Activated naive CD8-positive, alpha-beta T cell (primary cell): Measurements from ENCODE around the gene GLYATL3.
A peak's percentile ranks its signal among the peaks of the same experiment; 100 is the strongest.

Experiments used
- H3K27ac Mint-ChIP-seq: one replicate; pipeline ENCODE4 v1.8.0; 2021; ENCODE audit warnings: mixed read lengths
- H3K27me3 Mint-ChIP-seq: one replicate; pipeline ENCODE4 v1.8.0; 2021; ENCODE audit warnings: mixed read lengths
- H3K36me3 Mint-ChIP-seq: one replicate; pipeline ENCODE4 v1.8.0; 2021; ENCODE audit warnings: mixed read lengths
- H3K4me1 Mint-ChIP-seq: one replicate; pipeline ENCODE4 v1.8.0; 2021; ENCODE audit warnings: low read depth, mixed read lengths
- H3K4me3 Mint-ChIP-seq: one replicate; pipeline ENCODE4 v1.8.0; 2021; ENCODE audit warnings: mild to moderate bottlenecking, mixed read lengths
- H3K9me3 Mint-ChIP-seq: one replicate; pipeline ENCODE4 v1.8.0; 2021; ENCODE audit warnings: low read depth, mixed read lengths

Gene GLYATL3

GRCh38 chr6:49550492-49551077, 50.9 kb downstream of the GLYATL3 start, which contains the start of gene C6orf141:
Gene C6orf141, plus strand, starts transcription at chr6:49550668. Its CDS starts 125 bp downstream, at chr6:49550793.
- H3K9me3 Mint-ChIP-seq: no peaks in the 10 kb centered on the region
- H3K4me1 Mint-ChIP-seq: peaks cover 23% of the 10 kb centered on the region
- no peak within 1 kb of the TSS for H3K27ac Mint-ChIP-seq
- H3K4me3 Mint-ChIP-seq: peak within 1 kb of the TSS; percentile 63
- no peaks in the 10 kb centered on the region for H3K36me3 Mint-ChIP-seq
- H3K27me3 Mint-ChIP-seq: peaks cover 14% of the 10 kb centered on the region

- peak overlapping the region; percentile 63 for H3K4me3 Mint-ChIP-seq
- no peaks in the 10 kb centered on the region for H3K9me3 Mint-ChIP-seq
- peaks cover 14% of the 10 kb centered on the region for H3K27me3 Mint-ChIP-seq
- H3K4me1 Mint-ChIP-seq: peaks cover 23% of the 10 kb centered on the region
- H3K27ac Mint-ChIP-seq: no peak overlapping the region
- H3K36me3 Mint-ChIP-seq: no peaks in the 10 kb centered on the region
These were observed 51.5 kb downstream of the GLYATL3 start for GRCh38 chr6:49551078-49551865.

GRCh38 chr6:49551866-49552129, 52.1 kb downstream of the GLYATL3 start:
- Mint-ChIP-seq H3K27ac (peak overlapping the region; percentile 19), H3K4me1 (peaks cover 23% of the 10 kb centered on the region), H3K9me3 (no peaks in the 10 kb centered on the region), H3K27me3 (peaks cover 12% of the 10 kb centered on the region), H3K4me3 (peak overlapping the region; percentile 63), H3K36me3 (no peaks in the 10 kb centered on the region)

DNA sequence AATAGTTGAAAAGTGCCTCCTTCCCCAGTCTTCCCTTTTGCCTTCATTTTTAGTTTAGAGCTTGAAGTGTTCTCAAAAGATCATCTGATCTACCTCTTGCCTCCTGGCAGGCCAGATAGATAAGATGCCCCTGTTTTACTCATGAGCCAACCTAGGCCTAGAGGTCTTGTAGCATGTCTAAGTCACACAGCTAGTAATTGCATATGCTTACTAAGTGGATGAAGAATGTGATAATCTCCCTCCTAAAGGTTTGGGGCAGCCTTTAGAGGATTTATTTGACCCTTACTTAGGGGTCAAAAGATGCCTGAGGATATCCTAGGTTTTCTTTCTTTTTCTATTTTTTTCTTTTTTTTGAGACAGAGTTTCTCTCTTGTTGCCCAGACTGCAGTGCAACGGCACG, 52.9 kb downstream of the GLYATL3 start:
- H3K27me3 Mint-ChIP-seq: peaks cover 9% of the 10 kb centered on the region
- H3K4me3 Mint-ChIP-seq: no peak overlapping the region
- H3K27ac Mint-ChIP-seq: no peak overlapping the region
- H3K9me3 Mint-ChIP-seq: no peaks in the 10 kb centered on the region
- peaks cover 23% of the 10 kb centered on the region for H3K4me1 Mint-ChIP-seq
- H3K36me3 Mint-ChIP-seq: no peaks in the 10 kb centered on the region

DNA sequence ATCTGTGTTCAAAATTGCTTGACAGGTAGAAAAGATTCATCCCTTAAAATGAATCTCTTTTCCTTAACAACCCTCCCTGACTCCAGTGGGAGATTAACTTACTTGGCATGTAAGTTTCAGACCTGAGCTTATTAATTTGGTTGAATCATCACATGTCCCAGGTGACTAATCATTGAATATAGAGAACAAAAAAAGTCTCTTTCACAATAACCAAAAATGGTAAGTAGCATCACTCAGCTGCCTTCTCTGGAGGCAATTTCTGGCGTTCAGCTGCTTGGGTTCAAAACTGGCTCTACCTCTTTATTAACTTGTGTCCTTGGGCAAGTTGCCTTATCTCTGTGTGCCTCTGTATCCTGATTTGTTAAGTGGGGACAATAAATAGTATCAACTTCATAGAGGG, 53.7 kb downstream of the GLYATL3 start:
- Mint-ChIP-seq H3K4me3 (no peak overlapping the region), H3K27me3 (peaks cover 11% of the 10 kb centered on the region), H3K27ac (no peak overlapping the region)

GRCh38 chr6:49555951-49556350, 56.2 kb downstream of the GLYATL3 start:
- Mint-ChIP-seq H3K9me3 (no peaks in the 10 kb centered on the region), H3K27ac (no peak overlapping the region), H3K4me3 (no peak overlapping the region), H3K27me3 (peaks cover 6% of the 10 kb centered on the region), H3K36me3 (no peaks in the 10 kb centered on the region), H3K4me1 (peaks cover 17% of the 10 kb centered on the region)

More for the DNA sequence above, 53.7 kb downstream of the GLYATL3 start:
- Mint-ChIP-seq H3K9me3 (no peaks in the 10 kb centered on the region), H3K4me1 (peaks cover 23% of the 10 kb centered on the region), H3K36me3 (no peaks in the 10 kb centered on the region)

DNA sequence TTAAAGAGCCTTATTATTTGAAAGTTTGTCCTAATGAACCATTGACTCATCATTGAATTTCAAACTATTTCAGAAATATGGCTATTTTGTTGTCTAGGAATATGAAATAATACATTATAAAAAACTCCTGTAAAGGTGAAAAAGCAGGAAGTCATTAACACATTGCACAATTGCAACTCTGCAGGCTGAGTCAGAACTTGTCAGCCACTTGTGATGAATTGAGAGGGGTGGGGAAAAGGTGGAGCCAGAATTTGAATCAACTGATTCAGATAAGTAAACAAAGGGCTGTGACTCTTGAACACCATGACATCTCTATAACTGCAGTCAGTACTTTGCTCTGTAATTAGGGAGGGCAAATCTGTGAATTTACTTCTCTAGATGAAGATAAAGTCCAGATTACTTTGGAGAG, 56.7 kb downstream of the GLYATL3 start:
- no peak overlapping the region for H3K27ac Mint-ChIP-seq
- no peaks in the 10 kb centered on the region for H3K36me3 Mint-ChIP-seq
- peaks cover 12% of the 10 kb centered on the region for H3K4me1 Mint-ChIP-seq
- no peaks in the 10 kb centered on the region for H3K9me3 Mint-ChIP-seq
- no peak overlapping the region for H3K4me3 Mint-ChIP-seq
- peaks cover 5% of the 10 kb centered on the region for H3K27me3 Mint-ChIP-seq

DNA sequence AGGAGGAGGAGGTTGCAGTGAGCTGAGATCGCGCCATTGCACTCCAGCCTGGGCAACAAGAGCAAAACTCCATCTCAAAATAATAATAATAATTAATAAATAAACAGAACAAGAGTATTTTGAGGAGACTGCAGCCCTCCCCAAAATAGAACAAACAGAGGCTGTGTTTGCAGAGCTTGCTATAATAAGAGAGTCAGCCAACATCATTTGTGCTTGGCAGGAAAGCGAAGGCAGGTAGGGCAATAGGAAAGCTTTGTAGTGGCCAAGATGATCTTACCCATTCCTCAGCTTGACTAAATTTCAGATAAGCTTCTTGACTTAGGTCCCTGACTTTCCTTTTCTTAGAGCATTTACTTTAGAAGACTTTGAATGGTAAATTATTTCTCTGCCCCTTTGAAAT, 57.5 kb downstream of the GLYATL3 start:
- Mint-ChIP-seq H3K27ac (no peak overlapping the region), H3K9me3 (no peaks in the 10 kb centered on the region), H3K4me1 (peaks cover 6% of the 10 kb centered on the region), H3K27me3 (peaks cover 4% of the 10 kb centered on the region), H3K4me3 (no peak overlapping the region), H3K36me3 (no peaks in the 10 kb centered on the region)

GRCh38 chr6:49558238-49558637, 58.5 kb downstream of the GLYATL3 start:
- Mint-ChIP-seq H3K4me1 (no peaks in the 10 kb centered on the region), H3K36me3 (no peaks in the 10 kb centered on the region), H3K27me3 (peaks cover 6% of the 10 kb centered on the region), H3K27ac (no peak overlapping the region), H3K9me3 (no peaks in the 10 kb centered on the region), H3K4me3 (no peak overlapping the region)

DNA sequence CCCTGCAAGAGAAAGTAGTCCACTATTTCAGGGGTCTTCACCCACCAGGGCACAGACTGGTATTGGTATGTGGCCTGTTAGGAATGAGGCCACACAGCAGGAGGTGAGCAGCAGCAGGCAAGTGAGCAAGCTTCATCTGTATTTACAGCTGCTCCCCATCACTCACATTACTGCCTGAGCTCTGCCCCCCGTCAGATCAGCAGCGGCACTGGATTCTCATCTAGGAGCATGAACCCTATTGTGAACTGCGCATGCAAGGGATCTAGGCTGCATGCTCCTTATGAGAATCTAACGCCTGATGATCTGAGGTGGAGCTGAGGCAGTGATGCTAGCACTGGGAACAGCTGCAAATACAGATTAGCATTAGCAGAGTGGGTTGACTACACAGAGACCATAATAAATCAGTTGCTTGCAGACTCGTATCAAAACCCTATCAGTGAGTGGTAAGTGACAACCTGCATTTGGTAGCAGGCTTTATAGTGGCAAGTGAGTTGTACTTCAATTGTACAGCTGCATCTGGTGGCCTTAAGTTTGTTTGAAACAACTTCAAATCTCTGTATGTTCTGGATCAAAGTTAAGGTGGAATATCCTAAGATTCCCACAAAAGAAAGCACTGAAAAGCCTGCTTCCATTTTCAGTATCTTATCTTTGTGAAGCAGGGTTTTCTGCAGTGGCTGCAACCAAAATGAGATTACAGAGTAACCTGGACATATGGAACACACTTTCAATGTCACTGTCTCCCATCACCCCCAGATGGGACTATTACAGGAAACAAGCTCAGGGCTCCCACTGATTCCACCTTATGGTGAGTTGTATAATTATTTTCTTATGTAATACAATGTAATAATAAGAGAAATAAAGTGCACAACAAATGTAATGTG, 63.5 kb downstream of the GLYATL3 start:
- Mint-ChIP-seq H3K36me3 (no peaks in the 10 kb centered on the region), H3K4me1 (no peaks in the 10 kb centered on the region), H3K4me3 (no peak overlapping the region), H3K27me3 (peaks cover 8% of the 10 kb centered on the region), H3K27ac (no peak overlapping the region), H3K9me3 (no peaks in the 10 kb centered on the region)

DNA sequence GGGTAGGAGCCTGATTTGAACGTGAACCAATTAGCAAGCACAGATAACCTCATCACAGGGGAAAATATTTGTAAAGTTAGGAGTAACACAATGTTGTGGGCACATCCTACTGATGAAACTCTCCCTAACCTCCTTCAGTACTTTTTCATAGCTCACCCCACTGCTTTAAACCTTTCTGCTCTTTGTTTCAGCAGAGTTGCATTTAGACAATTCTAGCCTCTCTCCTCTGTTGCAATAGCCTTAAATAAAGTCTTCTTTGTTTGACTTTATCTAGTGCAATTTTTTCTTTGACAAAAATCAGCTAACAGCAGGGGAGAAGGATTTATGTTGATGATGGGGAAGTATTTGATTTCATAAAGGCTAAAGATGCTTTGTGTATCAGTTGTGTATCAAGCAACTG, 64.8 kb downstream of the GLYATL3 start:
- H3K27me3 Mint-ChIP-seq: peaks cover 8% of the 10 kb centered on the region
- no peaks in the 10 kb centered on the region for H3K4me1 Mint-ChIP-seq
- H3K36me3 Mint-ChIP-seq: no peaks in the 10 kb centered on the region
- H3K9me3 Mint-ChIP-seq: no peaks in the 10 kb centered on the region
- no peak overlapping the region for H3K27ac Mint-ChIP-seq
- no peak overlapping the region for H3K4me3 Mint-ChIP-seq

DNA sequence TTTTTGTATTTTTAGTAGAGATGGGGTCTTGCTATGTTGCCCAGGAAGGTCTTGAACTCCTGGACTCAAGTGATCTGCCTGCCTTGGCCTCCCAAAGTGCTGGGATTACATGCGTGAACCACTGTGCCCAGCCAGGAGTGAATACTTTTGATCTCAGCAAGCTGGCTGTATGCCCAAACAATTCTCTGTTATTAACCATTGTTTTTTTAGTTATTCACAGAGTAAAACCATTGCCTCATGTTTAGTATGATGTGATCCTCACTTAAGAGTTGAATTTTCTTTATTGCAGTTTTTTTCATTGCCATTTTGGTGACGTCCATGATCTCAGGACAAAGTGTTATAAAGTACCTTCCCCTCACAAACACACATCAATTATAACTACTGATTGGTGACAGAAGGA, 65.5 kb downstream of the GLYATL3 start:
- Mint-ChIP-seq H3K4me1 (no peaks in the 10 kb centered on the region), H3K27ac (no peak overlapping the region), H3K9me3 (no peaks in the 10 kb centered on the region), H3K27me3 (peaks cover 8% of the 10 kb centered on the region), H3K4me3 (no peak overlapping the region), H3K36me3 (no peaks in the 10 kb centered on the region)

DNA sequence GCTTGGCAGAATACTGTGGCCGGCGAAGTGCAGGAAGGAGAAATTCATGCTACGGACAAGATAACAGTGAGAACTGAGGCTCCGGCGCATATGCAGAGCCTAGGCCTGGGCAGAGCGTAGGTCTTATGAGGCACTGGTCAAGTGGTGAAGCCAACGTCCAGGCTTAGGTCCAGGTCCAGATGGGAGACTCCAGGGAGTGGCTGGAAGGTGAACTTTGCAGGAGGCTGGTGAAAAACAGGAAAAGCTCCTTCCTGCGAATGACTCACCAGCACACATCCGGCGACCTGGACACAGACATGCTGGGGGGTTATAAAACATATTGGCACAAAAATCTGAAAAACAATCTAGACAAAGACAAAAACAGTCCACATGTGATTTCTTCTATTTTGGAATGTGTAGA, 66.1 kb downstream of the GLYATL3 start:
- Mint-ChIP-seq H3K27me3 (peaks cover 8% of the 10 kb centered on the region), H3K4me1 (no peaks in the 10 kb centered on the region), H3K27ac (no peak overlapping the region), H3K9me3 (no peaks in the 10 kb centered on the region), H3K4me3 (no peak overlapping the region), H3K36me3 (no peaks in the 10 kb centered on the region)

DNA sequence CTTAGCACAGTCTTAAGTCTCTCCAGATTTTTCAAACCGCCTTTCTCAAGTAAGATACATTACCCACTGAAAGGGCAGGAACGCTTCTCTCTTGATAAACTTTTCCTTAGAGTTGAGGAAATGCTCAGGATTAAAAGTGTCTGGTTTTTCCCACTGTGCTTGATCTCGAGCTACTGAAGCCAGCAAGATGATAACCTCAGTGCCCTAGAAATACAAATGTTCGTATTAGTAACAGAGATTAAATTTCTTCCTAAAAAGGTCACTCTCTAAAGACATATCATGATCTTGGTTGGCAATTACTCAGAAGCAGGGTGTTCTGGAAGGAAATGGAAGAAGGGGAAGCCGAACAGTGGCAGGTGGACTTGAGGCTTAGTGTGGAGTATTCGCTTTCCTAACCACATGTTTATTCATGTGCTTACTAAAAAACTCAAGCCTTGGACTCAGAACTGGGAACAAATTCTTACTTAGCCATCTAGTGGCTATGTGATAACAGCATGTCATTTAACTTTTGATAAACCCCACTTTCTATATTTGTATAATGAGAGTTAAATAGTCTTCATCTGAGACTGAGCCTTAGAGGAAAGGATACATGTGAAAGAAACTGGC, 70.9 kb downstream of the GLYATL3 start:
- Mint-ChIP-seq H3K4me1 (no peaks in the 10 kb centered on the region), H3K36me3 (no peaks in the 10 kb centered on the region), H3K9me3 (no peaks in the 10 kb centered on the region), H3K27ac (no peak overlapping the region), H3K4me3 (no peak overlapping the region), H3K27me3 (peaks cover 6% of the 10 kb centered on the region)

GRCh38 chr6:49576618-49577017, 76.9 kb downstream of the GLYATL3 start:
- no peaks in the 10 kb centered on the region for H3K4me1 Mint-ChIP-seq
- no peak overlapping the region for H3K4me3 Mint-ChIP-seq
- no peaks in the 10 kb centered on the region for H3K9me3 Mint-ChIP-seq
- no peaks in the 10 kb centered on the region for H3K36me3 Mint-ChIP-seq
- no peak overlapping the region for H3K27ac Mint-ChIP-seq
- peaks cover 2% of the 10 kb centered on the region for H3K27me3 Mint-ChIP-seq
